HG02610 (cell line): Measurements from ENCODE around the gene PREP.

Experiments used
- ATAC-seq: cut with Tn5 transposase; IDR thresholded peaks from one replicate; pipeline ENCODE4 v1.9.1; 2021; ENCODE audit warnings: mild to moderate bottlenecking, moderate library complexity; ENCODE audit not compliant: unreplicated experiment

The PREP gene

DNA sequence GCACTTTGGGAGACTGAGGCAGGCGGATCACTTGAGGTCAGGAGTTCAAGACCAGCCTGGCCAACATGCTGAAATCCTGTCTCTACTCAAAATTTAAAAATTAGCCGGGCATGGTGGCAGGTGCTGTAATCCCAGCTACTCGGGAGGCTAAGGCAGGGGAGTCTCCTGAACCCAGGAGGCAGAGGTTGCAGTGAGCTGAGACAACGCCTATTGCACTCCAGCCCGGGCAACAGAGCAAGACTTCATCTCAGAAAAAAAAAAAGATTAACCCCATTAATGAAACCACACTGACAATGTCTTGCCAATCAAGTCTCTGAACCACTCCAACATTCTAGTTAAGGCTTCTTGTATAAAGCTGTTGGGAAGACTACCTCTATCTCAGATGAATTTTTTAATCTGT is 4.0 kb downstream of the PREP start:
- no peak for ATAC-seq

DNA sequence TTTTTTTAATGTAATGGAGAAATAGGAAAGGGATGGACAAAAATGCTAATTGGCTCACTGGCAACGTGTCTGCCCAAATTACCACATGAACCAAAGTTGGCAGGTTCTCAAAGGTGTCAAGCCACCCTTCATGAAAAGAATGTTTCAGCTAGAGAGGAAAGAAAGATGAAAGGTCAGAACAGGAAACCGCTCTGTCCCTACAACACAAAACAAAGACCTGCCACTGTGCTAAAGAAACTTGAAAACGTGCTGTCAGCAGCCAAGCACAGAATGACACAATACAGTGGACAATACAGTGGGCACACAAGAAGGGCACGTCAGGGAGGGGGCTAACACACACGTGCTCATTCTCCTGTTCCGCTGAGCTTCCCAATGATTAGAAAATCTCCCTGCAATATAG is 4.9 kb downstream of the PREP start:
- ATAC-seq: no peak

DNA sequence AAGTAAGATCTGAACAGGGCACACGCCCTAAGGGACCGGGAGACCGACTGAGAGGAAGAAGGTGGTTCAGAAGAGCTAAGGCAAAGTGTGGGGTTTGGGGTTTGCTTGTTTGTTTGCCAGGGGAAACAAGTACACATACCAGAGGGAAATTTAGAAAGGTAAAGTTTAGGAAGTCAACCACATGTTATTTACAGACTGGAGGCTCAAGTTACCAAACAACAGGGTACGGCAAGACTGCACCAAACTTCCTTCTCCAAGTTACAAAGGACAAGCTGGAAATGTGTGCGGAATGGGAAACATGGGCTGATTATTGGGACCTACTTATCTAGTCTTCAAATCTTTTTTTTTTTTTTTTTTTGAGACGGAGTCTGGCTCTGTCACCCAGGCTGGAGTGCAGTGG is 11.2 kb downstream of the PREP start:
- no peak for ATAC-seq

DNA sequence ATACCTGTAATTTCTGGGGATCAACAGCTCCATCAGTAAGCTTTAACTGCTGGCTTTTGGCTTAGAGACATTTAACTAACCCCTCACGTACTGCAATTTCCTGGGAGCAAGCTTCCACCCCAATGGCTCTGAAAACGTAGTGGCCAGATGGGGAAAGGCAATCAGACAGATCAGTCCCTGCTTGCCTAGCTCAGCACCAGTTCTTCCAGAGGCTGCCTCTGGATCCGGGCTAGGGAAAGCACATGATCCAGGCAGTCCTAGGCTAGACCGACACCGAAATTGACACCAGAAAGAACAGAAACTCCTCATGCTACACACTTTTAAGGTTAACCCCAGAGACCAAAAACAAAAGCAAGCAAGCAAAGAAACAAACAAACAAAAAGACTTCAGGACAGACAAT is 13.3 kb downstream of the PREP start:
- ATAC-seq: no peak

DNA sequence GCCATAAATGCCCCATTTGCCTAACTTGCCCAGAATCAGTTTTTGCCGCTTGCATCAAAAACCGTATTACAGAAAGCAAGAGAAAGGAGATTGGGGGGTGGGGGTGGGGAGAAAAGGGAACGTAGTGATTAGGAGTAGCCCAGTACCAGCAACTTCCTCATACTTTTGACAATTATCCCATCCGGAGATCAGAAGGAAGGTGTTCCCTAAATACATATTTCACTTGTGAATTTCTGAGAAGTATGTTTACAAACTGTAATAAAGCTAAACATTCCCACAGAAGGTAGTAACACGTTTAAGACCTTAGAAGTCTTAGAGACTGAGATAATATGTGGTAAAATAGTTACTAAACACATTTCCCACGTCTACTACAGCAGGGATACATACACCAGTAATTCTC is 14.5 kb downstream of the PREP start:
- ATAC-seq: no peak

DNA sequence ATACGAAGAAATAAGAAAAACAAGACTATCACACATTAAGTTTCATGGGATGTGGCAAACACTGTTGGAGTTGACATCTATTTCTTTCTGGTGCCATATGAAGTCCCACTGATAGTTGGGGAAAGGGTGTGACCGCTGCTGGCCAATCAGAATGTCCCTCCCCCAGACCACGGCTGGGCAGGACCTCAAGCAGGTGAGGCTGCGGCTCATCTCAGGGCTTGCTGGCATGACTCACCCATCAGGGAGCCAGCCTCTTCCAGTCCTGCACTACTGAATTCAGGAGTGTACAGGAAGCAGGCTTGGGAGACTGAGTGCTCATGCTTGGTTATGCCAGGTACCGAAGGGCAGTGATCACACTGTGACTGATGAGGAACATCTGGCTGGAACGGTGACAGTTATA is 18.9 kb downstream of the PREP start:
- no peak for ATAC-seq

DNA sequence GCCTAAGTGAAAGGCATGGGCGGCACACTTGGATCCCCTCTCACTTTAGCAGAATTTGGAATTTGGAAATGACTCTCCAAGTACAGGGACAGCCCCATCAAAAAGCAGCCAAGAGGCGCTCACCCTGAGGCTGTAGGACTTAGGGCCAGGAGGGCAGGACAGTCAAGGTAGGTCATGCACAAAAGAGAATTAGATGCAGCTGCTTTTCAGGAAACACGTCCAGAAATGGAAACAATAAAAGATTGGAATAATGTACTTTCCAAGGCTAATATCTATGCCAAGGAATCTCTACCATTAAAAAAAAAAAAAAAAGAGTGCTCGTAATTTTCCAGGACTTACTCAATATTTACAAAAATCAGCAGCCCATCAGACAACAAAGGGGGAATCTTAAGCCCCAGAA is 19.9 kb downstream of the PREP start:
- ATAC-seq: no peak

DNA sequence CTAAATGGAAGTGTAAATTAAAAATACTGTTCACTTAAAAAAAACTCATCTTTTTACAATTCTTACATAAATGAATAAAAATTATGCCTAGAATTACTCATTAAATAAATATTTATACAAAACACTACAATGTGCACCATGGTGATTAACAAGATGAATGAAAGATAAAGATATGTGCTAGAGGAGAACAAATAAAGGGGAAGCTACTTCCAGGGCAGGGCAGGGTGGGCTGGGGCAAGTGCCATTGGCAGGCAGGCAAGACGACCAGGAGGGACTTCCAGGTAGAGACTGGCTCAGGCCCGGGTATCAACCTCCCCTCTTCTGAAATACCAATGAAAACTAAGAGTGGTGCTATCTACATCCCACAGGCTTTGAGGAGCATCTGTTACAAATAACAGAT is 20.4 kb downstream of the PREP start:
- no peak for ATAC-seq

DNA sequence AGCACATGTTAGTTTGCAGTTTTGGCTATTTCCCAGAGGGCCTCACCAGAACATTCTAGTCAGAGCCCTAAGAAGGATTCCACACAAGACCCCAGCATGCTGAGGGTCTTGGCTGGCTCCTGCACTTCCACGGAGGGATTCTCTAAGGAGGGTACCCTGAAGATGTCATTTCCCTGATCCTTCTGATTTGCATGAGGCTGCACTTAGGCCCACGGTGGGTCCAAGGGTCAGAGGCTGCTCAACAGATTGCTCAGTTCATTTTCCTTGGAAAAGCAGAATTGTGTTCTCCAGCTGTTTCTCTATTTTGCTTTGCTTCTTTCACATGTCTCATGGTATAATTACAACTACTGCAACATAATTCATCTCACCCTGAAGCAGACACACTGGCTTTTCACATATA is 22.2 kb downstream of the PREP start:
- ATAC-seq: no peak

DNA sequence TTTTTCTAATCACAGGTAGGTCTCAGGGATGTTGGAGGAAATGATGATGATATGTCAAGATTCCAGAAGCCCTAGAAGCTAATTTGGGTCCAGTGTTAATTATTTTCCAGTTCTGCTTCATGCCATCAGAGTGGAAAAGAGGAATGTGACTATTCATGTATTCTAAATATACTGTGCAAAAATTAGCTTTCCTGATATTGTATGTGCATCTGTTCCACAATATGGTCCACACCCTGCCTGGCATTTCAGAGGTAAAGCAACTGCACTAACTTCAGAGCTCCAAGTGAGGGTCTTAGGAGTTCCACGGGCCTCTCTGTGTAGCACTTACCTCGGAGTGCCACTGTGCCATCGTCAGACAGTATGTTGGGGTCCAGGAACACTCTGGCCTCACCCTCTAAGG is 27.1 kb downstream of the PREP start:
- ATAC-seq: no peak

DNA sequence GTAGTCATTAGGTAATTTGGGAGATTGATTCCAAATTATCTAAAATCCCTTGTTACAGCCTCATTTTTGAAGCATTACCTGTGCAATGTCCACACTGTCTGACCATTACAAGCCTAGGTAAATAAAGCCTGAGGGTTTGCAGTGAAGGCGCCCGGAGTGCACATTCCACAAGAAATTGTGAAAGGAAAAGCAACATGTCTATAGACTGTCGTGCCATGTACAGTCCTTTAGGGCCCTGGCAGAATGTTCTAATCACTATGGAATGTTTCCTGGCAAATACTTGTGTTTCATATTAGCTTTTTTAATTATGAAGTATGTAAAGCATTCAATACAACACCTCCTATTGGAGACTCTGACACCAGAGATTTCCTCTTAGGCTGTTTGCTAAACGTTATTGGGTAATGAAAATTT is 28.9 kb downstream of the PREP start:
- ATAC-seq: no peak

DNA sequence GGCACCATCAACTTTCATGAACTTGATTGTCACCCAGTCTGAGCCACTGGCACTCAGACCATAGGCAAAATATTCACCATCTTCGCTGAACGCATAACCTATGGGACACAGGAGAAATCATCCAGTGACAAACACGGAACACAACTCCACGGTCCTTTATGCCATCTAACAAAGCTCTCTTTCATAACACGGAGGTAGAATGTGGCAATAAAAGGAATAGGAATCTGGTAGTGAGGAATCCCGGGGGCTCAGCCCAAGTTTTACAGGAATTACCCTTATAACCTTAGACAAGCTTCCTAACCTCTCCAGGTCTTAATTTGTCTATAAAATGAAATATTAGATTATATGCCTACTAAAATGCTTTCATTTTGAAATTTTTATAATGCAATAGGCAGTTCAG is 29.4 kb downstream of the PREP start:
- no peak for ATAC-seq

DNA sequence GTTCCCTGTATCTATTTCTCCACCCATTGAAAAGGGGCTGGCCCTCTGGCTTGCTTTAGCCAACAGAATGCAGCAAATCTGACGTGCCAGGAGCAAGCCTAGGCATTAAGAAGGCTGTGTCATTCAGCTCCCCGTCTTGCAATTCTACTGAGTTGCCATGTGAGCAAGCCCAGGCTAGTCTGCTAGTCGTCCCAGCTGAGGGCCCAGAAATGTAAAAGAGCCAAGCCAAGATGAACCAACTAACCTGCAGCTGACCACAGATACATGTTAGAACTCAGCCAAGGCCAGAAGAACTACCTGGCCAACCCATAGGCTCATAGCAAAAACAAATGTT is 30.1 kb downstream of the PREP start:
- no peak for ATAC-seq

DNA sequence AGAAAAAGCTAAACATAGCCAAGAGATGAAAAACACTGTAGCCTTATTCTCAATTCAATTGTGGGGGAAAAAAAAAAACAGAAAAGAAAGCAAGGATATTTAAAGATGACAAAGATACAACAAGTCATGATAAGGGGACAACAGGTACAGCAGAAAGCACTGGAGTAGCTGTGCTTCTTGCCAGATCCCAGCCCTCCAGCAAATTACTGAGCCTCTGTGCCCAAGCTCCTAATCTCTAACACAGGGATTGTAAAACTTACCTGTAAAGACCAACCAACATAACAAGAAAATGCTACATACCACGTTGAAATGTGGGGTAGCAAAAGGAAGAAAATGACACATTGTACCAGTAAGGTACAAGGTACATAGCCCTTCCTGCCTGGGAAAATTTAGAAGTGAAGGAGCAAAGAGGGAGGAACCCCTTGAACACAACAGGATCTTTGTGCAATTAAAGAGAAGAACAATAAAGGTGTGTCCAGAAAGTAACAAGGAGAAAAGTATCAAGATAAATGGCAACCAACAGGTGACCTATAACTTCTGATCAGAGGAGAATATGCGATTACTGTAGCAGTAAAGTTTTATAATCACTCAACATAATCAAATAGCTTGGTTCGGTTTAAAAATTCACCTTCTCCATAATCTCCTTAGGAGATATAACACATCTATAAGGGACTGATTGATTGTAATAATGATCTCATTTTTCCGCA is 30.6 kb downstream of the PREP start:
- ATAC-seq: no peak

DNA sequence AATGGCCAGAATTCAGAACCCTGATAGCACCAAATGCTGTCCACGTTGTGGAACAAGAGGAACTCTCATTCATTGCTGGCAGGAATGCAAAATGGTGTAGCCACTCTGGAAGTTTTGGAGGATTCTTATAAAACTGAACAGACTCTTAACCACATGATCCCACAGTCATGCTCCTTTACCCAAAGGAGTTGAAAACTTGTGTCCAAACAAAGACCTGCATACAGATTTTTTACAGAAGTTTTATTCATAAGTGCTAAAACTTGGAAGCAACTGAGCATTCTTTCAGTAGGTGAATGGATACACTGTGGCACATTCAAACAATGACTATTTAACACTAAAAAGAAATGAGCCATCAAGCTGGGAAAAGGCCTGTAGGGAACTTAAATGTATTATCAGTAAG is 32.5 kb downstream of the PREP start:
- ATAC-seq: no peak

DNA sequence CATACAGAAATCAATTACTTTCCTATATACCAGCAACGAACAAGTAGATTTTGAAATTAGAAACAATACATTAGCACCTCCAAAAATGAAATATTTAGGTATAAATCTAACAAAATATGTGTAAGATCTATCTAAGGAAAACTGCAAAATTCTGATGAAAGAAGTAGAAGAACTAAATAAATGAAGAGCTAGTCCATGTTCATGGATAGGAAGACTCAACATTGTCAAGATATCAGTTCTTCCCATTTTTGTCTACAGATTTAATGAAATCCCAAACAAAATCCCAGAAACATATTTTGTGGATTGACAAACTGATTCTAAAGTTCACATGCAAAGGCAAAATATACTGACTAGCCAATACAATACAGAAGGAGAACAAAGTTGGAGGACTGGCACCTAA is 33.7 kb downstream of the PREP start:
- no peak for ATAC-seq

DNA sequence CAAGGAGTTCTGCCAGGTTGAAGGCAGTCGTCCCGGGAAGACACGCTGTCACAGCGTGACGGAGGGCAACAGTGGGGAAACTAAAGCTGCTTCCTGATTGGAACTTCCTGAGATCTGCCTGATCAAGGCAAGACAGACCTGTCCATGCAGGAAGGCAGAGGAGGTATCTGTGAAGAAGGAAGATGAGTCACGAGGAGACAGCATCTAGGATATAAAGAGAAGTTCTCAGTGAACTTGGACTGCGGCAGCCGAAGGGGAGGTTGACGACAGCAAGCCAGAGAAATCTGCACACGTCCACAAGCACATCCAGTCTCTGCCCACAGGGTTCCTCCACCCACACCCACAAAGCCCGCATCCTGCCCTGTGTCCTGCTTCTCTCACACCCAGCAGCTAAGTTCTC is 38.6 kb downstream of the PREP start:
- no peak for ATAC-seq

DNA sequence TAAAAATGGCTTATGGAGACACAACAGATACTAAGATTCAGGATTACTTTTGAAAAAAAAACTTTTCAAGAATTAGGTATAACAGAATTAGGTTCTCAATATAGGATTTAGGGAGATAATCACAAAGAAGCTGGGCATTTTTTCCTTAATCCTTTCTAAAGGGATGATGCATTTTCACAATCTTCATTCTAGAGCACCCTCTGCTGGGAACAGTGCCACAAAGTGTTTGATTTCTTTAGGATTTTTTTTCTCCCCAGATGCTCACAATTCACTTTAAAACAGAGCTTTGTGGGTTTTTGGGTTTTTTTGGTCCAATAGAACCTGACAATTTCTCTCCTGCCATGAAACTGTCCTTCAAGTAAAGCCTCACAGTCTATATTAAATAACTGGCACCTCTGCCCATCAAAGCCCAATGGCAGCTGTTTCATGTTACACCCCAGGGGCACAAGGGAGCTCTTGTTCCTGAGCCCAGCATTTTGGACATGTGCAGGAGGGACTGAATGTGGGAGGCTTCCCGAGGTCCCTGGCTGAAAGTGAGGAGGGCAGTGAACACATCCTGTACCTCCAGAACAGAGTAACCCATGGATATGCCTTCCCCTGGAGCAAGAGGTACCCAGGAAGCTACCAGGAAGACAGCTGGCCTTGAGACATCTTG is 39.7 kb downstream of the PREP start:
- ATAC-seq: no peak

DNA sequence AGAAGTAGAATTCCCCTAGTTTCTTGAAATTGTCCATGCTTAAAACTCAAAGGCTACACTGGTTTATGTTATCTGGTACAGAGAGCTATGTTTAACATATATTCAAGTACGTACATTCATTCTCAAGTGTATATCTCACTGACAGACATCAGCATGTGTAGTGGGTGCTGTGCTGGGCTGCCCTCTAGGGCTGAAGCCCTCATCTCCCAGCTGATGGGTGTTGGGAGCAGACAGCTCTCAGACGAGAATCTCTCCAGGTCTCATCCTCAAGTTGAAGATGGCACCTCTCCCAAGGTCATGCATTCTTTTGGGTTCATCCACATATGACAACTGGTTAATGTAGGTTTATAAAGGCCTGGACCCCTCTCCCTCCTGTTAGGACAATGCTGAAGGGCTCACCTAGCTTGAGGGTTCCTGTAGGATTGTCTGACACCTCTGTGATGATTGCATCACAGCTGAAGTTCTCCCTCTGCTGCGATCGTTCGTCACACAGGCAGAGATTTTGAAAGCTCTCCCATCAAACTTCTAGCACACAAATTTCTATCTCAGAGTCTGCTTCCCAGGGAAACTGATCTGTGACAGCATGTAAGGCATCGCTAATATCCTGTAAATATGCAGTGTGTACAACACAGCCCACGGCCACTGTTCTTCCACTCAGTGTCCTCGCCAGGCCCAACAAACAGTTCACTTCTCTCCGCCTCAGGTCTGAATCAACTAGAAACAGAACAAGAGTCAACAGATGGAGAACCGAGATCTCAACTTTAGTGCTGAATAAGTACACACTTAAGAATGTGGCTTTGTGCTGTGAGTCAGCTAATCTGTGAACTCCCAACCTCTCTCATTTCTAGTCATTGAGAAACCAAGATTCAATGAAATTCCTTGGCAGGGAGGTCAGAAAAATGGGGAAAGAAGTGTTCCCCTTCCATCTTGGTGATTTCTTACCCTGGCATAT is 43.2 kb downstream of the PREP start:
- peak; percentile 68 for ATAC-seq

DNA sequence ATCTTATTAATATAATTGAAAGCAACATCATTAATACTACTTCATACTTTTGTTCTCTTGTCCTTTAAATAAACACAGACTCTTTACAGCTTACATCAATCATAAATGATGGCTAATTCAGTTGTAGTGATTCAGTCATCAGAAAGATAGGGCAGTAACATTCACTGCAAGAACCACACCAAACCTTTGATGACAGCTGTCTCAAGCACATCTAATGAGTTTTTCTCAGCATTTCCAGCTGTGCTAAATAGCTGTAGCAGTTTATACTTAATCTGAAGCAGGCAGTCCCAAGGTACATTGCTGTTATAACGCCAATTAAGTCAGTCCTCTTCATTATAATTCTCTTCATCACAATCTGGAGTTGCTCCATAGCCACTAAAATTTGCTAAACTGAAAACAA is 45.7 kb downstream of the PREP start:
- no peak for ATAC-seq

DNA sequence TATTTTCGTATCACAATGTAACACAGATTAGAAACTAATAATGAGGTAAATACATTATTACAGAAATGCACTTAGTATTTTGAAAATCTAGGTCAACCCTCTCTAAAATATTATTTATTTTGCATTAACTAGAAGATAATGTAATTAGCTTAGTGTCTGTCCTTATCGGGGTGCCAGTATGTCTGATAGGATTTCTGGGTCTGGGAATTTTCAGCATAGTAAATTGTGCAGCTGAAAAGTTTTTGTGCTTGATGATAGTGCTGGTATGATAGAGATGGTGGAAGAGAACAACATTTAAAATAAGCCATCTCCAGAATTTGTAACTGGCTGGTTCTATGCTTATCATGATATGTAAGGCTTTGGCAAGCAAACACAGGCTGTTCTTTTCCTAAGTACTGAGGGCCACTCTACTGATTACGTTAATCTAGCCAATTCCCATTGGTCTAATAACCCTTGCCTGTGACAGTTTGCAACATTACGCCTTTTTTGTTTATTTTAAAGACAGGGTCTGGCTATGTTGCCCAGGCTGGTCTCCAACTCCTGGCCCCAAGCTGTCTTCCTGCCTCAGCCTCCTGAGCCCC is 50.8 kb downstream of the PREP start:
- ATAC-seq: no peak

DNA sequence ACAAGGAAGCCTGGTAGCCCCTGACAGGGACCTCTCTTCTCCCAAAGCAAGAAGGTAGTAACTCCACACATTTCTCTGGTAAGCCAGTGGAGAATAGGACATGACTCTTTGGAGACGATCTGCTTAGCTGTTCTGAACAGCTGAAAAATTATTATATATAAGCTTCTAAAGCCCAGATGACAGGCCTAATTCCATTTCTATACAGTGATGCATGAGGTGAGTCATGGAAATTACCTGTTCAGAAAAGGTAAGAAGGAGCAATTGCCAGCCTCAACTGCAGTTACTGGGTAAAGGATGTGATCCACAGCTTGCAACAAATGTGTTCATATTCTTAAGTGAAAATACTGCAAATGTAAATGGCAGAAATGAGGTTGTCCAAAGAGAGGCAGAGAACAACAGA is 54.0 kb downstream of the PREP start:
- ATAC-seq: no peak
